Fibroblast of lung (primary cell): ENCODE results near the gene ABHD15. TPM values are rescaled to one million over a fixed set of nuclear protein-coding genes. Genes with fewer than 3 reads are reported as not detected.

Experiments used
- DNase-seq, 2 donors: peaks; one replicate each; pipeline versions ENCODE4 v3.0.0 to v3.0.0-alpha.2; 2010; ENCODE audit warnings: low read depth in 2 of 2
- H2AFZ ChIP-seq: 2 replicates; pipeline ENCODE4 v1.5.1; 2012; ENCODE audit warnings: low read length, control low read depth, inconsistent platforms
- H3K27ac ChIP-seq: 2 replicates; pipeline ENCODE4 v1.5.1; 2011; ENCODE audit warnings: low read length, control low read depth; ENCODE audit not compliant: insufficient read depth
- H3K27me3 ChIP-seq: 2 replicates; pipeline ENCODE4 v1.5.1; 2011; ENCODE audit warnings: mild to moderate bottlenecking, low read length; ENCODE audit not compliant: control insufficient read depth, insufficient read depth
- H3K36me3 ChIP-seq: 2 replicates; pipeline ENCODE4 v1.5.1; 2011; ENCODE audit warnings: low read length; ENCODE audit not compliant: control insufficient read depth, insufficient read depth
- H3K4me1 ChIP-seq: 2 replicates; pipeline ENCODE4 v1.5.1; 2011; ENCODE audit warnings: low read length; ENCODE audit not compliant: control insufficient read depth, insufficient read depth; ENCODE audit errors: extremely low read depth
- H3K4me2 ChIP-seq: 2 replicates; pipeline ENCODE4 v1.5.1; 2011; ENCODE audit warnings: low read length, control low read depth; ENCODE audit not compliant: insufficient read depth; ENCODE audit errors: extremely low read depth
- H3K4me3 ChIP-seq, 4 experiments: fragments of 200-600 bp in 1 of 4; sonication (generic) in 1 of 4; replicated peaks in 1 of 4; 2 replicates each; pipeline ENCODE4 v1.5.1; 2011 to 2016; ENCODE audit warnings: low read length in 4 of 4, low read depth in 3 of 4, mild to moderate bottlenecking in 3 of 4, control low read depth in 2 of 4, inconsistent platforms in 1 of 4, mixed read lengths in 1 of 4; ENCODE audit not compliant: insufficient read depth in 1 of 4; ENCODE audit errors: control extremely low read depth in 1 of 4
- H3K79me2 ChIP-seq: 2 replicates; pipeline ENCODE4 v1.5.1; 2012; ENCODE audit warnings: mild to moderate bottlenecking, low read length, inconsistent platforms; ENCODE audit not compliant: control insufficient read depth, insufficient read depth
- H3K9ac ChIP-seq: 2 replicates; pipeline ENCODE4 v1.5.1; 2011; ENCODE audit warnings: mild to moderate bottlenecking, low read length, control low read depth; ENCODE audit not compliant: insufficient read depth
- H3K9me3 ChIP-seq: 2 replicates; pipeline ENCODE4 v1.5.1; 2012; ENCODE audit warnings: low read depth, low read length; ENCODE audit not compliant: control insufficient read depth, insufficient read depth
- H4K20me1 ChIP-seq: 2 replicates; pipeline ENCODE4 v1.5.1; 2011; ENCODE audit warnings: low read length; ENCODE audit not compliant: control insufficient read depth, insufficient read depth; ENCODE audit errors: extremely low read depth
- CTCF ChIP-seq, 2 donors: IDR thresholded peaks in 1 of 2; conservative IDR thresholded peaks in 1 of 2; 1 replicate in 1 of 2; 2 replicates in 1 of 2; pipeline ENCODE4 v1.5.1; 2011 to 2012; ENCODE audit warnings: low read length in 2 of 2, control low read depth in 1 of 2, inconsistent platforms in 1 of 2, low read depth in 1 of 2, mild to moderate bottlenecking in 1 of 2
- EZH2 ChIP-seq: IDR thresholded peaks from 2 replicates; pipeline ENCODE4 v1.5.1; 2012; ENCODE audit warnings: low read length, control low read depth, mild to moderate bottlenecking; ENCODE audit errors: missing control alignments
- polyA plus RNA-seq, 2 donors: library from polyadenylated mRNA; depleted of rRNA in 1 of 2; stranded (reverse) in 1 of 2; unstranded in 1 of 2; fragments of >200 nt; gene quantifications; 2 replicates each; pipeline ENCODE4 v1.2.1, GENCODE V29; 2011 to 2012; ENCODE audit warnings: missing spikeins in 1 of 2
- total RNA-seq: library from RNA; depleted of rRNA; stranded (reverse); fragments of >200 nt; gene quantifications from 2 replicates; pipeline ENCODE4 v1.2.1, GENCODE V29; 2014

ABHD15 gene
- total and polyA plus RNA-seq, 2 donors (not counting 1 experiment from before 2014, with no cell fraction given), result 4.1 to 11.9 TPM

GRCh38 chr17:29557085-29557738, 9.6 kb downstream of the ABHD15 start:
- H3K4me2 ChIP-seq, result no peak overlapping the region
- H3K4me3 ChIP-seq, result no peak overlapping the region
- DNase-seq, result peak in 1 of 2 donors; percentile 72
- H3K9ac ChIP-seq, result no peak overlapping the region
- H3K79me2 ChIP-seq, result no peaks in the 10 kb centered on the region
- no peaks in the 10 kb centered on the region for H3K9me3 ChIP-seq
- H3K36me3 ChIP-seq, result no peaks in the 10 kb centered on the region
- TF ChIP-seq CTCF (conservative IDR thresholded peaks at IDR 0.05 in 1 of 2, IDR thresholded peaks at IDR 0.05 in 1 of 2; ENCODE audit: low read depth in 1 of 2, low read length in 2 of 2), result no peak
- no peak for TF ChIP-seq EZH2
- H2AFZ ChIP-seq, result no peak overlapping the region
- H3K27me3 ChIP-seq, result no peaks in the 10 kb centered on the region
- no peak overlapping the region for H3K27ac ChIP-seq
- H4K20me1 ChIP-seq, result no peaks in the 10 kb centered on the region
- no peaks in the 10 kb centered on the region for H3K4me1 ChIP-seq

GRCh38 chr17:29555840-29556239, 11.0 kb downstream of the ABHD15 start:
- no peaks in the 10 kb centered on the region for H3K79me2 ChIP-seq
- H3K4me1 ChIP-seq, result no peaks in the 10 kb centered on the region
- H3K9ac ChIP-seq, result no peak overlapping the region
- TF ChIP-seq CTCF (conservative IDR thresholded peaks at IDR 0.05 in 1 of 2, IDR thresholded peaks at IDR 0.05 in 1 of 2; ENCODE audit: low read depth in 1 of 2, low read length in 2 of 2) (no peak), EZH2 (no peak)
- DNase-seq, result no peak
- H4K20me1 ChIP-seq, result no peaks in the 10 kb centered on the region
- no peak overlapping the region for H3K4me3 ChIP-seq
- no peak overlapping the region for H3K4me2 ChIP-seq
- H3K36me3 ChIP-seq, result no peaks in the 10 kb centered on the region
- no peak overlapping the region for H3K27ac ChIP-seq
- no peaks in the 10 kb centered on the region for H3K27me3 ChIP-seq
- no peaks in the 10 kb centered on the region for H3K9me3 ChIP-seq
- no peak overlapping the region for H2AFZ ChIP-seq

GRCh38 chr17:29549177-29549923, 17.5 kb downstream of the ABHD15 start:
- Histone ChIP-seq H3K4me2 (peak overlapping the region; percentile 15), H3K4me3 (no peak overlapping the region), H3K9ac (no peak overlapping the region), H3K4me1 (peaks cover 4% of the 10 kb centered on the region), H3K9me3 (no peaks in the 10 kb centered on the region), H3K27ac (no peak overlapping the region), H3K27me3 (no peaks in the 10 kb centered on the region), H2AFZ (no peak overlapping the region), H3K36me3 (no peaks in the 10 kb centered on the region), H4K20me1 (no peaks in the 10 kb centered on the region), H3K79me2 (no peaks in the 10 kb centered on the region)
- peak; percentile 51 to 53 for DNase-seq
- TF ChIP-seq CTCF (conservative IDR thresholded peaks at IDR 0.05 in 1 of 2, IDR thresholded peaks at IDR 0.05 in 1 of 2; ENCODE audit: low read depth in 1 of 2, low read length in 2 of 2) (no peak), EZH2 (no peak)
